Sigmoid colon (tissue), 3 donors: Measurements from ENCODE around the gene RNF208.

Source experiments
- CTCF ChIP-seq, 4 experiments: fragments of 450-650 bp in 3 of 4; fragments of 200-600 bp in 1 of 4; IDR thresholded peaks; one replicate each; pipeline ENCODE4 v1.5.1; 2016 to 2019; ENCODE audit warnings: antibody characterized with exemption in 4 of 4, mild to moderate bottlenecking in 3 of 4, moderate library complexity in 2 of 4
- POLR2A ChIP-seq, 2 donors: fragments of 450-650 bp; IDR thresholded peaks; one replicate each; pipeline ENCODE4 v1.6.1; 2016; ENCODE audit warnings: antibody characterized with exemption in 2 of 2, mild to moderate bottlenecking in 2 of 2, moderate library complexity in 2 of 2

- no peak for TF ChIP-seq POLR2A (IDR thresholded peaks at IDR 0.05)
- no peak for TF ChIP-seq CTCF (IDR thresholded peaks at IDR 0.05)
These were observed 43.6 kb upstream of the RNF208 start for GRCh38 chr9:137265496-137266161.
